NCI-H748 treated with DMSO at 0.1 percent for 48 hours (cell line): ENCODE measurements around the gene CHN1.

Source experiments
- DNase-seq: peaks from one replicate; lab custom pipeline; 2025; lab: John Stamatoyannopoulos, UW

Gene CHN1

GRCh38 chr2:174768557-174768956 lies 236.6 kb downstream of the CHN1 start:
- no peak for DNase-seq

- no peak for DNase-seq
Measured at GRCh38 chr2:174766271-174766670, 238.9 kb downstream of the CHN1 start.

- no peak for DNase-seq
Measured at GRCh38 chr2:174765576-174765975, 239.6 kb downstream of the CHN1 start.

GRCh38 chr2:174764280-174765255 lies 240.6 kb downstream of the CHN1 start, which contains the start of gene CHRNA1:
TSS of gene CHRNA1 (minus strand) at chr2:174764472. CDS start at chr2:174764394, 78 bp downstream.
- DNase-seq: no peak

GRCh38 chr2:174763780-174764179 lies 241.4 kb downstream of the CHN1 start:
- DNase-seq: no peak

- no peak for DNase-seq
Measured at GRCh38 chr2:174762464-174762863, 242.7 kb downstream of the CHN1 start.

- DNase-seq: no peak
Measured at GRCh38 chr2:174761837-174762236, 243.3 kb downstream of the CHN1 start.

GRCh38 chr2:174760845-174761473 lies 244.2 kb downstream of the CHN1 start:
- no peak for DNase-seq

GRCh38 chr2:174759381-174760065 lies 245.7 kb downstream of the CHN1 start:
- DNase-seq: no peak

- DNase-seq: no peak
Measured at GRCh38 chr2:174756743-174757142, 248.4 kb downstream of the CHN1 start.

- no peak for DNase-seq
Measured at GRCh38 chr2:174753038-174753633, 252.0 kb downstream of the CHN1 start.

GRCh38 chr2:174752403-174753037 lies 252.7 kb downstream of the CHN1 start:
- no peak for DNase-seq

GRCh38 chr2:174750923-174751441 lies 254.2 kb downstream of the CHN1 start:
- no peak for DNase-seq

- DNase-seq: no peak
Measured at GRCh38 chr2:174749793-174750192, 255.4 kb downstream of the CHN1 start.

GRCh38 chr2:174748948-174749347 lies 256.2 kb downstream of the CHN1 start:
- peak; percentile 68 for DNase-seq
